SK-N-SH treated with all-trans-retinoic acid at 6 μM for 48 hours (cell line): ENCODE data around the gene DNAJC4.

Experiments used
- OSR1 ChIP-seq: fragments of 250-450 bp; sonication (Bioruptor Pico); IDR thresholded peaks from 2 replicates; pipeline ENCODE4 v1.8.0; 2022; ENCODE audit warnings: moderate library complexity, mild to moderate bottlenecking, inconsistent platforms
- RARB ChIP-seq: fragments of 250-450 bp; sonication (Bioruptor Pico); IDR thresholded peaks from 2 replicates; pipeline ENCODE4 v1.8.0; 2021; ENCODE audit warnings: mild to moderate bottlenecking, moderate library complexity
- TSHZ2 ChIP-seq: fragments of 250-450 bp; sonication (Bioruptor Pico); IDR thresholded peaks from 2 replicates; pipeline ENCODE4 v1.5.0; 2020; ENCODE audit warnings: mild to moderate bottlenecking, moderate library complexity
- ZNF8 ChIP-seq: fragments of 450-650 bp; formaldehyde crosslinking; IDR thresholded peaks from 2 replicates; pipeline ENCODE4 v1.5.0; 2020; ENCODE audit warnings: mild to moderate bottlenecking, moderate library complexity

GRCh38 chr11:64202992-64203391, 27.4 kb upstream of the DNAJC4 start:
- TF ChIP-seq TSHZ2 (CRISPR knock-in tag) (no peak), OSR1 (CRISPR knock-in tag) (no peak), RARB (CRISPR knock-in tag) (no peak), ZNF8 (no peak)
